Measurements from ENCODE around the gene CCDC9. TPM values are rescaled to one million over a fixed set of nuclear protein-coding genes. Genes with fewer than 3 reads are reported as not detected.

Gene CCDC9
- total RNA-seq, 2 donors from 2014 or later: 31.6 to 33.5 TPM

GRCh38 chr19:47315125-47315821, 58.9 kb downstream of the CCDC9 start:
- peak; percentile 88 for DNase-seq (ENCODE audit: low spot score)
- intact Hi-C loops (cut with DNase I): no loop called here

GRCh38 chr19:47316513-47316912, 60.2 kb downstream of the CCDC9 start:
- intact Hi-C loops (cut with DNase I): no loop called here
- no peak for DNase-seq (ENCODE audit: low spot score)

GRCh38 chr19:47319923-47320871, 63.9 kb downstream of the CCDC9 start:
- intact Hi-C loops (cut with DNase I): no loop called here
- no peak for DNase-seq (ENCODE audit: low spot score)

Small RNAs within 50 kb of the gene (microRNA-seq; reads per million reads assigned to microRNA genes)
- 0 reads per million in 2 donors for gene MIR3190 (ENCODE audit: borderline microRNAs expressed in 2 of 2)
- 0 reads per million in 2 donors for gene MIR3191 (ENCODE audit: borderline microRNAs expressed in 2 of 2)

Other genes starting within 250 kb of the CCDC9 start
- under 1 TPM; 0.38 to 0.74 TPM for gene NPAS1, start 236.7 kb upstream of the CCDC9 start, total RNA-seq
- 10 to 100 TPM; 23.8 to 25.2 TPM for gene TMEM160, start 207.9 kb upstream of the CCDC9 start, total RNA-seq
- 10 to 100 TPM; 33.6 to 39.5 TPM for gene ZC3H4, start 142.7 kb upstream of the CCDC9 start, total RNA-seq
- gene SAE1, start 125.7 kb upstream of the CCDC9 start, total RNA-seq: 10 to 100 TPM; 55.9 to 57.4 TPM
- 1 to 10 TPM; 3.7 to 4.2 TPM for gene BBC3, start 25.3 kb upstream of the CCDC9 start, total RNA-seq
- 10 to 100 TPM; 28.2 to 38.6 TPM for gene INAFM1, start 18.4 kb downstream of the CCDC9 start, total RNA-seq
- gene C5AR1, start 53.3 kb downstream of the CCDC9 start, total RNA-seq: 10 to 100 TPM; 30.6 to 33.4 TPM
- gene C5AR2, start 75.7 kb downstream of the CCDC9 start, total RNA-seq: 1 to 10 TPM; 2.7 to 8.2 TPM
- 1 to 10 TPM; 7.7 to 7.9 TPM for gene DHX34, start 92.8 kb downstream of the CCDC9 start, total RNA-seq
- 10 to 100 TPM; 24.3 to 26.0 TPM for gene MEIS3, start 163.0 kb downstream of the CCDC9 start, total RNA-seq
- gene SLC8A2, start 215.4 kb downstream of the CCDC9 start, total RNA-seq: under 1 TPM; 0.56 to 0.67 TPM
- gene KPTN, start 227.7 kb downstream of the CCDC9 start, total RNA-seq: 1 to 10 TPM; 6.5 to 7.9 TPM